PC-3 (cell line): ENCODE results near the gene ZNF746. TPM values are rescaled to one million over a fixed set of nuclear protein-coding genes. Genes with fewer than 3 reads are reported as not detected.

Experiments used
- total RNA-seq: library from RNA; depleted of rRNA; stranded (reverse); fragments of >200 nt; gene quantifications from 2 replicates; pipeline ENCODE4 v1.2.3, GENCODE V29; 2014; rRNA removed

ZNF746 gene
- total RNA-seq, 1 experiment from 2014 or later: 19.6 TPM

Other genes starting within 250 kb of the ZNF746 start
- 6.9 and 7.0 TPM in 2 replicates for gene ZNF783, start 235.6 kb downstream of the ZNF746 start, total RNA-seq
- 9.9 and 10.3 TPM in 2 replicates for gene ZNF777, start 36.7 kb downstream of the ZNF746 start, total RNA-seq